Effector CD4-positive, alpha-beta T cell (primary cell): ENCODE data around the gene TMEM150C. TPM values are rescaled to one million over a fixed set of nuclear protein-coding genes. Genes with fewer than 3 reads are reported as not detected.

ENCODE experiments used
- DNase-seq: peaks from one replicate; pipeline ENCODE4 v3.0.0-alpha.2; 2020
- total RNA-seq: gene quantifications from one replicate; lab custom pipeline; 2026; lab: John Stamatoyannopoulos, UW

Gene TMEM150C
- not detected for total RNA-seq

DNA sequence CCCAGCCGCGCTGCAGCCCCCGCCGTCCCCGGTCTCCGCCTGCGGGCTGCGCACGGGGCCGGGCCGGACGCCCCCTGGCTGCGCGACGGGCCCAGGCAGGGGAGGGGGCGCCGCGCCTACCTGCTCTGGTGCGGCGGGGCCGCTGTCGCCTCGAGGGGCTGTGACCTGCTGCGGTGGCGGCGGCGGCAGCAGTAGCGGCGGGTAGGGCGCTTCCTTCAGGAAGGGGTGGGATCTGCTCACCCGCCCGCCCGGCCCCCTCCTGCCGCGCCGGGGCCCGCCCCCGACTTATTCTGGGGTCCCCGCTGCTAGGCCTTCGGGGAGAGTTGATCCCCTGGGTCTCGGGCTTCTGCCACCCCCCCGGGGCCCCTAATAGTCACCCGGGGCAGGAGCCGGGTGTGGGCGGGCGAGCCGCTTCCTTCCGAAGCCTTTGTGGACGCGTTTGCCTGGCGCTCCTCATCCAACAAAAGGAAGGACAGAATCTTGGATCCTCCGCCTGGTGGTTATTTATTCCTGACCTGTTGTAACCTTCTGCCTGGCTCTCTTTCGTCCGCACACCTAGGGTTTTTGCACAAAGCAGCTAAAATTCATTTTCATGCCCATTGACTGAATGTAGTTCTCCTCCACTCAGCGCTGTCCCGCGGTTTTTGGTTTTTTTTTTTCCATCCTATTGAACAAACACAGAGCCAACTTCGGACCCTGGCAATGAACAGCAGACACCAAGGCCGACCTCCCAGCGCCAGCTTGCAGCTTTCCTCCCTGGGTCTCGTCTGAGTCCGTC, at the start of gene TMEM150C:
Gene TMEM150C, minus strand, starts transcription at position 203 of the 778 bp plus-strand sequence. CDS start 57,331 bp downstream, outside the sequence.
- no peak for DNase-seq

DNA sequence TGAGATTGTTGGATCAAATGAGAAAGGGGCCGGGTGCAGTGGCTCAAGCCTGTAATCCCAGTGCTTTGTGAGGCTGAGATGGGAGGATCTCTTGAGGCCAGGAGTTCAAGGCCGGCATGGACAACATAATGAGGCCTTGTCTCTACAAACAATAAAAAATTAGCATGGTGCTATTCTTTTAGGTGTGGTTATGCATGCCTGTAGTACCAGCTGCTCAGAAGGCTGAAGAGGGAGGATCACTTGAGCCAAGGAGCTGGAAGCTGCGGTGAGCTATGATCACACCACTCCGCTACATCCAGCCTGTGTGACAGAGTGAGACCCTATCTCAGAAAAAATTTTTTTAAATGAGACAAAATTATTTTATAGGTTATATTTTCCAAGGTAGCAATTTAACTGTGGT, 49.7 kb upstream of the TMEM150C start:
- DNase-seq: no peak

GRCh38 chr4:82610041-82610440, 48.3 kb upstream of the TMEM150C start:
- DNase-seq: no peak

DNA sequence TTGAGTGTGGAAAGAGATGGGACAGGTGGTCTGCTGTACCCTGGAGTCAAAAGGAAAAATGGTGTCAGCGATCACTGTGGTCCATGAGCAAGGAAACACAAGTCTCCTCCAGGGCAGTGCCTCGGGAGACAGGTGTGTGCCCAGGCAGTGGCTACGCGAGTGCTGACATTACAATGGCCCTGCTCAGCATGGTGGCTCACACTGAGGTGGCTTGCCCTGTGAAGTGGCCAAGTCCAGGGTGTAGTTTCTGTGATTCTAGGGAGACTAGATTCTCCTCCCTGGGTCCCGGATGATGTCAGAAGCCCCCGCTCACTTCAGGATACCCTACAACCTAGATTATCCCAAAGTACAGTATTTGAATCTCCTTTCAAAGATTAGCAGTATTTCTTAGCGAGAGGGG, 44.8 kb upstream of the TMEM150C start:
- DNase-seq: no peak

GRCh38 chr4:82604522-82604921, 42.7 kb upstream of the TMEM150C start:
- DNase-seq: no peak

GRCh38 chr4:82601242-82602015, 39.6 kb upstream of the TMEM150C start:
- no peak for DNase-seq

DNA sequence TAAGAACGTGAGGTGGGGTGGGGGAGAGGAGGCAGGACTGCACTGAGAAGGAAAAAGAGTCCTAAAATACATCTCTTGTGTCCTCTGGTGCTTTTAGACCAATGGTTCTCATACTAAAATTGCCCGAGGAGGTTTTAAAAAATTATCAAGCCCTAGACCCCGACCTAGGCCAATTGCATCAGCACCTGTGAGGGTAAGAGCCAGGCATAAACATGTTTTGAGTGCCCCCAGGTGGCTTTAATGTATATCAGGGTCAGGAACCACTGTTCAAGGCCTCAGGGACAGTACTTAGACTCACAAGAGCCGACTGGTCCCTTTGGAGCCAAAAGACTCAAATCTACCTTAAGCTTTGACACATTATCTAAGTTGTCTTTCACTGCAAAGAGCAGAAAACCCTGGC, 37.5 kb upstream of the TMEM150C start:
- no peak for DNase-seq

DNA sequence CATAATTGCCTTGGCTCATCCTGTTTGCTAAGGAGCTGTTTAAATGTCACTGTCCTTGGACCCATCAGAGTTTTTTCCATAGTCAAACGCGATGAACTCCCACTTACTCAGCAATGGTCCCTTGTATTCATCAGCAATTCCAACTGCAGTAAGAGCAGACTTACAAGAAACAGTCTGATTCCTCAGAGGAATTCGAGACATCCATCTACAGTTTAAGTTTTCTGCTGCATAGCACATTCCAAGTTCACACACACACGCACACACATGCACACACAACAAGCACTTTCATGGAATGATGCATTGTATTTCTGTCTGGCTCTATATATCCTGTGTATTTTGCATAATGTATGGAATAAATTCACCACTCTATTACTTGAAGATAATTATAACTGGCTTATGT, 32.7 kb upstream of the TMEM150C start:
- DNase-seq: no peak

DNA sequence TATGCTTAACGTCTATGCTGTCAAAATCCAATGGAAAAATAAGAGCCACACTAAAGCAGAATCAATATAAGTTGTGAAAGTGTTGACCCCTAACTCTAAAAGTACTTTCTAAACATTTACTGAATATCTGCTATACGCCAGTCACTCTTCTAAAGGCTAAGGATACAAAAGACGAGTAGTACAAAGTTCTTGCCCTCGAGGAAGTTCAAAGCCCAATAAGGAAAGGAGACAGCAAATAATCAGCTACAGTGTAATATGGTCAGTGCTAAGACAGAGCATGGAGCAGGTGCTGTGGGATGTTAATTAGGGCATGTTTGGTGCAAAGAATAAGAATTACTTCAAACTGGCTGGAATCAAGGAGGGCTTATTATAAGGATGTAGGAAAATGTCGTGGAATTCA, 31.6 kb upstream of the TMEM150C start:
- DNase-seq: no peak

- no peak for DNase-seq
Observed at GRCh38 chr4:82592639-82593038, 30.9 kb upstream of the TMEM150C start.

DNA sequence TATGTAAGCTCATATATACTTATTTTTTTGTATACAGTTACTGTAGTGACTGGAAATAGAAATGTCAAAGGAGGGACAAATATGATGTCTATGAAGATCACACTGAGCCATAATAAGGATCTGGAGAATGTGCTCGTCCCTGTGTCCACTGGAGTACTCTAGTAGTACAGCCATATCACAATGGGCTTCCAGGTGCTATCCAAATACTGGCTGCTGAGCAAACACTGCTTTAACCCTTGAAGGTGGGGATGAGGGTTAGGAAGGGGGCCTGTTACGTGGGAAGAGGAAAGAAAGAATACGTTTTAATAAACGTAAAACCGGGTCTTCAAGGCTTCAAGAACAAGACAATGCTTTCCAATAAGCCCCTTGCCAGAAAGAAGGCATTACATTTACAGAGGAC, 29.8 kb upstream of the TMEM150C start:
- no peak for DNase-seq

DNA sequence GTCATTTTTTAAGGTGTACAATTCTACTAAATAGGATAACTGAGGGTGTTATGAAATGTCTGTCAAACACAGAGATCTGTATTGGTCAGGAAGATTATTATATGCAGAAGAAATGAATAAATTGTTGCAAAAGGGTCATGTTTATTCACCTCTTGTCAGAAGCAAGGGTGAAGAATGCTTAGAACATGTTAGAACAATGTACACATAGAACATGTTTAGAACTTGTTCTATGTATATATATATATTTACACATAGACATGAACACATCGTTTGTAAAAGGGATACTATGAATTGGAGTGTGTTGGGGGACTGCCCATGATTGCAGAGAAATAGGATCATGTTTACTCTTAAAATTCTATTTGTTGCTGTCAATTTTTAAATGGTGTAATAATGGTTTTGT, 28.0 kb upstream of the TMEM150C start:
- no peak for DNase-seq

- DNase-seq: no peak
Observed at GRCh38 chr4:82588771-82589270, 27.0 kb upstream of the TMEM150C start.

DNA sequence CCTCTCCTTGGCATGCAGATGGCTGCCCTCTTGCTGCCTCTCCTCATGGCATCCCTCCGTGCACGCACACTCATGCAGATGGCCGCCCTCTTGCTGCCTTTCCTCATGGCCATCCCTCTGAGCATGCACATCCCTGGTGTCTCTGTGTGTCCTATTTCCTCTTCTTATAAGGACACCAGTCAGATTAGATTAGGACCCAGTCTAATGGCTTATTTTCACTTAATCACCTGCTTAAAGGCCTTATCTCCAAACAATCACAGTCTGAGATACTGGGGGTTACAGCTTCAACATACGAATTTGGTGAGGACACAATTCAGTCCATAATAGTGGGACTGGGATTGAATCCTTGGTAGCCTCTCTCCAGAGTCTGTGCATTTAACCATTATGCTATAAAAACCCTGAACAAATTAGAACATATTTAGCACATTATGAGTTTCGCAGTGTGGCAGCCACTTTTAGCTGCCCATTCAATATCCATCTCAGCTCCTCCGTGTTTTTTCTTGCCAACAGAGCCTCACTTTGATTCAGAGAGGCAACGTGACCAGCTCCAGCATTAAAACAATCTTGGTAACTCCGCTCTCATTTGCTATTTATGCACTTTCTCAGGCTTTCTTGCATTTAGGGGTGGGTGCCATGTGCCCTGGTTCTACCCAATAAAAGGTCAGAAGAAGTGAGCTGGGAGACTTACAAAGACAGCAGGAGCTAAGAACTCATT, 26.2 kb upstream of the TMEM150C start:
- no peak for DNase-seq

DNA sequence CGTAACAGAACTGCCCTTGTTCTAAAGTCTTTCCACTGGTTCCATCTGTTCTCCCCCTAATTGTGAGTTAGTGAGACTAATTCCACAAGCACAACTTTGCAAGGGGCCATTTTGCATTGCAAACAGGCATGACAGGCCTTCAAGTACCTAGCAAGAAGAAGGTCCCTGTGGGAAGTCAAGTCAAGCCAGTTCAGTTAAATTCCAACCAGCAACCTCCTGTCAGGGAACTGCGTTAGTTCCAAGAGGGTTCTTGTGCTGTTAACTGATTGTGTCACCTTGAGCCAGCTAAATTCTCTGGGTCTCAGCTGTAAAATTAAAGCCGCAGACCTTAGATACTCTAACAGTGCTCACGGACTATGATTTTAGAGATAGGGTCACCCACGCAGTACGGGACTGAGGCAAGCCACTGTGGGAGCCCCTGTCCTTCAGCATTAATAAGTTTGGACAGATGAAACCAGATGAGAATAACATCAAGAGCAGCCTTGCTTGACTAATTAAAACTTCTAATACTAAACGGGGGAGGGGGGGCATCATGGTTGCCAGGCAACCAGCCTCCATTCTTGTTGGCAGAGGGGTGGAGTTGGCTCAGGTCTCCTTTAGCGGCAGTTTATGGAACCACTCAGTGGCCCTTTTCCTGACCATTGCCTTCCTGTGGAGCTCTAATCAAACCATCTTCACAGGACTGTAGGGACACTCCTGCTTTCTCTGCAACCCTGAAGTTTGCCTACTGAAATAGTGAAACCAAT, 24.1 kb upstream of the TMEM150C start:
- no peak for DNase-seq

DNA sequence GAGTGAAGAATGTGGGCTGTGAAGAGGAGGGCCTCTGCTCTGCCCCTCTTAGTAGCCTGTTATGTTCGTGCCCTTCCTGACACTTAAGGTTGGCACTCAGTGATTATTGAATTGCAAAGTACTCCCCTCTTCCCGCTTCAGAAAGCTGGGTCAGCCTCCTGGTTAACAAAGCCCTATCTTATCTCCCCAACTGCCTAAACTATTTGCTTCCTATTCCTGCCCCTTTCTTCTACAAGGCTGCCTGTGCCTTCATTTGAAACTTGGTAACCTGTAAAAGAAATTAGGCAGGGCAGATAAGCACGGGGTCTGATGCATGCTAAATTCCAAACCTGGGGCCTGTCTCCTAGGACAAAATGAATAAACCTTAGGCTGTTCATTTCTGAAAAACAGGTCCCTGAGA, 23.1 kb upstream of the TMEM150C start:
- no peak for DNase-seq

DNA sequence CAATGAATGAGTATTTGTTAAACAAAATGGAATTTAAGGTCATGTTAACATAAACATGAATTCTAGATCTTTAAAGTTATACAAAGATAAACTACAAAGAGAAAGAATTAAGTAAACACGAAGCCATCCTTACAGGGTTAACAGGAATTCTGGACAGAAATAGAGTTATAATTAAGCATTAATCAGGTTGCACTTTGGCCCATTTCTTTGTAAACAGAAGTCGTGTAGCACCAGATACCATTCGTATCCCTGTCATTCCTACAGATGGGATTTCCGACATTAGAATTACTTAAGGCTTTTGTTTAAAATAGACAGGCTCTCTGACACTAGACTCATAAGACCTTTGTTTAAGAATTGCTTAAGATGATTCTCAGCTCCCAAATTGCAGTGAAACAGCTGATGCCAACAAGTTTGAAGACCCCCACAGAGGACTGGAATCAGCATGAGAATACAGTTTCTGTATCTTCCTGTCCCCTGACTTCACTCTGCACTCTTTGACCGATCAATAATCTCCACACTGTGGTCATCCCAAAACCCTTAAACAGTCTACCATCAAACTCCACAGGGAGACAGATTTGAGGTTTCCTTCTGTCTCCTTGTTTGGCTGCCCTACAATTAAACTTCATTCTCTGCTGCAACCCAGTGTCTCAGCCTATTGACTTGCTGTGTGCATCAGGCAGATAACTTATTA, 22.3 kb upstream of the TMEM150C start:
- DNase-seq: no peak

DNA sequence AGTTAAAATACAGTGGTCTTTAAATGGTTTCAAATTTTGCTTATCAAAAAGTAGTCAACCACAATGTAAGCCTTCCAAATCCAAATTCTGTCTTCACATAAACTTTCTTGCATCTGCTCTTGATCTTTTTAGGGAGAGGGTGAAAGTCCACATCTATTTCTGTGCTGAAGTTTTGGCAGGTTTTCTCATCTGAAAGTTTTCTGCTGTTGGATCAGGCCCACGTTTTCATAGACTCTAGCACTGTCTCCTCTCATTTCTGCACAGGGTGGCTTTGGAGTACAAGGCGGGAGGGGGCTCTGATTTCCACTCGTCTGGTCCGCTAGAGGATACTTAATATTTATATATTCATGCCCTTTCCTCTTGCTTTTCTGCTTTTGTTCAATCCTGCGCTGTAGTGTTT, 18.1 kb upstream of the TMEM150C start:
- DNase-seq: no peak

DNA sequence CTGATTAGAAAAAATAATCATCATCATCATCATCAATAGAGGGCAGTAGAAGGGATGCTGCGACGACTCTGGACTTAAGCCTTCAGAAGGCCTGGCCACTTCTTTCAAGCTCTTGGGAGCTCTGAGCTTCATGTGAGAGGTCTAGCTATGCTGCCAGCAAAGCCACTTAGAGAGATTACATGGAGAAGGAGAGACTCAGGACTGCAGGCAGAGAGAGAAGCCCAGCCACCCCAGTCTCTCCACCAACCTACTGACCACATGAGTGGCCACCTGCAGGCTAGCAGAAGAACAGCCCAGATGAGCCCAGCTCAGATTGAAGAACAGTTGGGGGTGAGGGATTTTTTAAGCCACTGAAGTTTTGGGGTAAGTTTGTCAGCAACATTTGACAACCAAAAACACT, 17.1 kb upstream of the TMEM150C start:
- no peak for DNase-seq

DNA sequence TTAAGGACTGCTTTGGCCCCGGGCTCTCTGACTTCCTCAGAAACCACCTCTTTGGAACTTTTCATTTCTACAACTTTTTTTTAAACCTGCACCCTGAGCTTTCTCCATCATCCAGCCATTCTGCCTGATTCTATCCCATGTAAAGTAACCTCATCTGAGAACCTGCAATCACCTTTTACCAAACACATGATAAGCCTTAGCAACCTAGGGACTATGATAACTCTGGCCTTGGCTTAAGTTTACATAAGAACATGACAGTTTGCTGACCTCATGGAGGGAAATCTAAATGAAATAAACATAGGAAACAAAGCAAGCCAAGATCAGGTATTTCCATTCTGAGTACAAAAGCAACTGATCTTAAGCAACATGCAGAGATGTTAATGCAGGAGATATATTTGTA, 15.7 kb upstream of the TMEM150C start:
- no peak for DNase-seq

- no peak for DNase-seq
Observed at GRCh38 chr4:82569727-82570126, 7.9 kb upstream of the TMEM150C start.

DNA sequence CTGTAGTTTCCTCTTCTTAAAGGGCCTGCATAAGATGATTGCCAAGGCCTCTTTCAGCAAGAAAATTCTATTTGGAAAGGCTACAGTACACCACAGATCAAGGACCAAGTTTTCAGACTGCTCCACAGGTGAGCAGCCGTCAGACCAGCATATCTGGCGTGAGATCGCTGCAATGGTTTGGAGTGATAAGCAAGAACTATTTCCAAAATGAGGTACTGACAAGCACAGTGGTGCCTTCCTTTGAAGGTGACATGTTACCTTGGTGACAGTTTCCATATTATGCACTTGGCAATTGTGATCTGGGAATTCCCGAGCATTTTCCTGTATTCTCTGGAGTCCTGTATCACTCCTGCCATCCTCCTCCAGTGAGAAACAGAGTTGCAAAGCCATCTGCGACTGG, 7.3 kb upstream of the TMEM150C start:
- DNase-seq: no peak
